Glomerular visceral epithelial cell (primary cell): Measurements from ENCODE around the gene DNAJC8.
A peak's percentile ranks its signal among the peaks of the same experiment; 100 is the strongest.

ENCODE experiments used
- DNase-seq: peaks from one replicate; pipeline ENCODE4 v3.0.0-alpha.2; 2016; ENCODE audit errors: extremely low spot score

DNAJC8 gene

GRCh38 chr1:28249866-28250295 is 17.1 kb upstream of the DNAJC8 start:
- no peak for DNase-seq

- DNase-seq: peak; percentile 79
Measured at GRCh38 chr1:28249013-28249865, 16.4 kb upstream of the DNAJC8 start.

GRCh38 chr1:28248273-28249012 is 15.6 kb upstream of the DNAJC8 start:
- DNase-seq: peak; percentile 82

- DNase-seq: no peak
Measured at GRCh38 chr1:28247612-28248272, 14.9 kb upstream of the DNAJC8 start.

GRCh38 chr1:28246427-28246832 is 13.6 kb upstream of the DNAJC8 start:
- DNase-seq: peak; percentile 68

GRCh38 chr1:28244549-28245251 is 11.9 kb upstream of the DNAJC8 start:
- DNase-seq: no peak

GRCh38 chr1:28243685-28244311 is 11.0 kb upstream of the DNAJC8 start:
- DNase-seq: no peak

- no peak for DNase-seq
Measured at GRCh38 chr1:28241638-28242241, 8.9 kb upstream of the DNAJC8 start.

- DNase-seq: no peak
Measured at GRCh38 chr1:28240024-28240423, 7.2 kb upstream of the DNAJC8 start.

GRCh38 chr1:28239004-28239403 is 6.2 kb upstream of the DNAJC8 start:
- no peak for DNase-seq

GRCh38 chr1:28236656-28237322 is 4.0 kb upstream of the DNAJC8 start:
- DNase-seq: no peak

GRCh38 chr1:28235755-28236655 is 3.2 kb upstream of the DNAJC8 start, which contains the start of gene ATP5IF1:
ATP5IF1 (plus strand) TSS chr1:28236124; CDS start chr1:28236184, 60 bp downstream.
- DNase-seq: peak; percentile 97

- no peak for DNase-seq
Measured at GRCh38 chr1:28233264-28233606, 406 bp upstream of the DNAJC8 start.

- no peak for DNase-seq
Measured at GRCh38 chr1:28229996-28230395, 2.8 kb downstream of the DNAJC8 start.

- DNase-seq: no peak
Measured at GRCh38 chr1:28229089-28229488, 3.7 kb downstream of the DNAJC8 start.

GRCh38 chr1:28213315-28213714 is 19.5 kb downstream of the DNAJC8 start:
- no peak for DNase-seq

GRCh38 chr1:28209700-28210099 is 23.1 kb downstream of the DNAJC8 start:
- no peak for DNase-seq

- DNase-seq: peak; percentile 68
Measured at GRCh38 chr1:28208818-28209441, 23.9 kb downstream of the DNAJC8 start.

GRCh38 chr1:28205243-28205642 is 27.6 kb downstream of the DNAJC8 start:
- no peak for DNase-seq
